GM23338 (cell line): ENCODE results near the gene CBX8. TPM values are rescaled to one million over a fixed set of nuclear protein-coding genes. Genes with fewer than 3 reads are reported as not detected.

Experiments used
- ATAC-seq: fragments of 200-7000 bp; cut with Tn5 transposase; 3 replicates; pipeline ENCODE4 v1.9.1; 2020
- DNase-seq: peaks from one replicate; pipeline ENCODE4 v3.0.0-alpha.2; 2015; ENCODE audit warnings: low spot score
- H2AFZ ChIP-seq: fragments of 200-600 bp; sonication (generic); 2 replicates; pipeline ENCODE4 v1.8.0; 2016; ENCODE audit warnings: antibody characterized with exemption, mild to moderate bottlenecking, moderate library complexity
- H3F3A ChIP-seq: fragments of 200-600 bp; sonication (generic); replicated peaks from 2 replicates; pipeline ENCODE4 v1.8.0; 2017; ENCODE audit warnings: antibody characterized with exemption, mixed run types, low read depth
- H3K27ac ChIP-seq: fragments of 200-600 bp; sonication (generic); 2 replicates; pipeline ENCODE4 v1.6.1; 2016; ENCODE audit warnings: low read depth
- H3K27me3 ChIP-seq: fragments of 200-600 bp; sonication (generic); 2 replicates; pipeline ENCODE4 v1.8.0; 2016; ENCODE audit warnings: mild to moderate bottlenecking, mixed run types, moderate library complexity; ENCODE audit not compliant: insufficient read depth
- H3K36me3 ChIP-seq: fragments of 200-600 bp; sonication (generic); 2 replicates; pipeline ENCODE4 v1.8.0; 2016; ENCODE audit warnings: mild to moderate bottlenecking; ENCODE audit not compliant: insufficient read depth
- H3K4me1 ChIP-seq: fragments of 200-600 bp; sonication (generic); 2 replicates; pipeline ENCODE4 v1.8.0; 2016; ENCODE audit warnings: mild to moderate bottlenecking, moderate library complexity; ENCODE audit not compliant: insufficient read depth
- H3K4me2 ChIP-seq: fragments of 200-600 bp; sonication (generic); 2 replicates; pipeline ENCODE4 v1.7.1; 2017; ENCODE audit warnings: mixed run types
- H3K4me3 ChIP-seq: fragments of 200-600 bp; sonication (generic); 2 replicates; pipeline ENCODE4 v1.6.1; 2016; ENCODE audit warnings: mixed run types
- H3K79me2 ChIP-seq: fragments of 200-600 bp; sonication (generic); replicated peaks from 2 replicates; pipeline ENCODE4 v1.8.0; 2017; ENCODE audit warnings: mild to moderate bottlenecking; ENCODE audit not compliant: insufficient read depth
- H3K9me2 ChIP-seq: fragments of 200-600 bp; sonication (generic); 2 replicates; pipeline ENCODE4 v1.8.0; 2017; ENCODE audit not compliant: insufficient read depth
- H4K20me1 ChIP-seq: fragments of 200-600 bp; sonication (generic); replicated peaks from 2 replicates; pipeline ENCODE4 v1.8.0; 2017; ENCODE audit warnings: mild to moderate bottlenecking; ENCODE audit not compliant: insufficient read depth
- H3K27ac Mint-ChIP-seq: 2 replicates; pipeline ENCODE4 v1.8.0; 2020; ENCODE audit warnings: inconsistent platforms, mild to moderate bottlenecking, moderate library complexity, mixed read lengths
- H3K27me3 Mint-ChIP-seq: 3 replicates; pipeline ENCODE4 v1.8.0; 2022; ENCODE audit warnings: low read depth, mild to moderate bottlenecking, moderate library complexity, mixed read lengths, inconsistent platforms; ENCODE audit not compliant: insufficient read depth, poor library complexity
- H3K36me3 Mint-ChIP-seq: 3 replicates; pipeline ENCODE4 v1.8.0; 2021; ENCODE audit warnings: low read depth, mild to moderate bottlenecking, inconsistent platforms, moderate library complexity, mixed read lengths
- H3K4me1 Mint-ChIP-seq: 3 replicates; pipeline ENCODE4 v1.8.0; 2020; ENCODE audit warnings: mild to moderate bottlenecking, inconsistent platforms, mixed read lengths
- H3K4me3 Mint-ChIP-seq: 3 replicates; pipeline ENCODE4 v1.8.0; 2021; ENCODE audit warnings: moderate library complexity, mild to moderate bottlenecking, inconsistent platforms, mixed read lengths
- H3K9me3 Mint-ChIP-seq: 3 replicates; pipeline ENCODE4 v1.8.0; 2020; ENCODE audit warnings: moderate library complexity, mild to moderate bottlenecking, inconsistent platforms, mixed read lengths
- EZH2phosphoT487 ChIP-seq: fragments of 200-600 bp; sonication (generic); IDR thresholded peaks from one replicate; pipeline ENCODE4 v1.8.1; 2018; ENCODE audit warnings: antibody characterized with exemption; ENCODE audit not compliant: unreplicated experiment
- JUNB ChIP-seq: IDR thresholded peaks from one replicate; pipeline ENCODE4 v1.6.1; 2016; ENCODE audit warnings: antibody characterized with exemption; ENCODE audit not compliant: unreplicated experiment
- NANOG ChIP-seq: IDR thresholded peaks from 2 replicates; pipeline ENCODE4 v1.6.1; 2016; ENCODE audit warnings: antibody characterized with exemption, borderline replicate concordance
- POLR2AphosphoS5 ChIP-seq: IDR thresholded peaks from 2 replicates; pipeline ENCODE4 v1.6.1; 2016; ENCODE audit warnings: antibody characterized with exemption, low read depth
- REST ChIP-seq: IDR thresholded peaks from one replicate; pipeline ENCODE4 v1.6.1; 2018; ENCODE audit warnings: antibody characterized with exemption; ENCODE audit not compliant: unreplicated experiment
- STAT1 ChIP-seq: IDR thresholded peaks from one replicate; pipeline ENCODE4 v1.6.1; 2016; ENCODE audit warnings: antibody characterized with exemption; ENCODE audit not compliant: unreplicated experiment
- ZNF114 ChIP-seq: fragments of 250-450 bp; sonication (Bioruptor Pico); IDR thresholded peaks from 2 replicates; pipeline ENCODE4 v1.5.0; 2020; ENCODE audit warnings: mild to moderate bottlenecking, moderate library complexity
- ZNF331 ChIP-seq: fragments of 250-450 bp; sonication (Bioruptor Pico); IDR thresholded peaks from 2 replicates; pipeline ENCODE4 v1.5.0; 2020; ENCODE audit warnings: low read depth, mild to moderate bottlenecking, moderate library complexity
- ZNF462 ChIP-seq: fragments of 250-450 bp; sonication (Bioruptor Pico); IDR thresholded peaks from 2 replicates; pipeline ENCODE4 v1.5.0; 2020; ENCODE audit warnings: mild to moderate bottlenecking, moderate library complexity
- polyA plus RNA-seq: library from polyadenylated mRNA; unstranded; fragments of >200 nt; fragmentation: Nextera tagmentation; extraction: Ambion mirVana; gene quantifications from 2 replicates; pipeline ENCODE4 v1.2.1, GENCODE V29; 2016
- total RNA-seq: library from RNA; depleted of rRNA; stranded (reverse); fragments of >200 nt; shearing (Covaris generic); gene quantifications from 2 replicates; pipeline ENCODE4 v1.2.3, GENCODE V29; 2014

The CBX8 gene
- total and polyA plus RNA-seq, 2 experiments from 2014 or later = 1.0 to 1.3 TPM

- TF ChIP-seq REST (no peak), EZH2phosphoT487 (no peak), ZNF114 (CRISPR knock-in tag) (no peak), NANOG (no peak), JUNB (no peak), POLR2AphosphoS5 (no peak), ZNF331 (CRISPR knock-in tag) (no peak)
Measured at GRCh38 chr17:79779661-79780365, 17.1 kb downstream of the CBX8 start (continued).

- H3K27ac Mint-ChIP-seq = peak overlapping the region; percentile 93
- H3K36me3 Mint-ChIP-seq = peaks cover 53% of the 10 kb centered on the region
- no peaks in the 10 kb centered on the region for H3K9me2 ChIP-seq
- H2AFZ ChIP-seq = no peak overlapping the region
- H3K4me3 Mint-ChIP-seq = peak overlapping the region; percentile 96
- peaks cover 34% of the 10 kb centered on the region for H3K27me3 Mint-ChIP-seq
- ATAC-seq = peak; percentile 17
- H3K9me3 Mint-ChIP-seq = no peaks in the 10 kb centered on the region; the same call in 2 of the 3 replicates
- H3K4me2 ChIP-seq = peak overlapping the region; percentile 97
- peaks cover 30% of the 10 kb centered on the region for H3K79me2 ChIP-seq
- peak overlapping the region; percentile 97 for H3K4me3 ChIP-seq
- H3K4me1 Mint-ChIP-seq = peaks cover 48% of the 10 kb centered on the region
- peaks cover 20% of the 10 kb centered on the region; the same call in 1 of the 2 replicates for H3F3A ChIP-seq
- peaks cover 23% of the 10 kb centered on the region for H3K4me1 ChIP-seq
- H3K27ac ChIP-seq = peak overlapping the region; percentile 83; the same call in 1 of the 2 replicates
- H3K36me3 ChIP-seq = peaks cover 8% of the 10 kb centered on the region
- H4K20me1 ChIP-seq = peaks cover 28% of the 10 kb centered on the region
- no peak for DNase-seq
- H3K27me3 ChIP-seq = peaks cover 12% of the 10 kb centered on the region
- TF ChIP-seq REST = no peak
- no peak for TF ChIP-seq NANOG
- TF ChIP-seq STAT1 = no peak
- TF ChIP-seq ZNF331 (CRISPR knock-in tag) = no peak
- TF ChIP-seq ZNF462 (CRISPR knock-in tag) = no peak
Measured at GRCh38 chr17:79779084-79779529, 17.8 kb downstream of the CBX8 start.
